Keratinocyte (primary cell): ENCODE data around the gene ALPI.

Experiments used
- CTCF ChIP-seq, 3 experiments: IDR thresholded peaks in 1 of 3; conservative IDR thresholded peaks in 1 of 3; optimal IDR thresholded peaks in 1 of 3; 2 replicates in 2 of 3; 3 replicates in 1 of 3; pipeline versions ENCODE3 to v1.5.1; 2011; ENCODE audit warnings: low read length in 3 of 3, mild to moderate bottlenecking in 3 of 3, moderate library complexity in 2 of 3, control low read depth in 1 of 3, inconsistent platforms in 1 of 3; ENCODE audit not compliant: insufficient read depth in 2 of 3; ENCODE audit errors: extremely low read depth in 1 of 3
- EZH2 ChIP-seq: IDR thresholded peaks from one replicate; pipeline ENCODE4 v1.6.1; 2012; ENCODE audit warnings: inconsistent platforms, mild to moderate bottlenecking, low read length, moderate library complexity

DNA sequence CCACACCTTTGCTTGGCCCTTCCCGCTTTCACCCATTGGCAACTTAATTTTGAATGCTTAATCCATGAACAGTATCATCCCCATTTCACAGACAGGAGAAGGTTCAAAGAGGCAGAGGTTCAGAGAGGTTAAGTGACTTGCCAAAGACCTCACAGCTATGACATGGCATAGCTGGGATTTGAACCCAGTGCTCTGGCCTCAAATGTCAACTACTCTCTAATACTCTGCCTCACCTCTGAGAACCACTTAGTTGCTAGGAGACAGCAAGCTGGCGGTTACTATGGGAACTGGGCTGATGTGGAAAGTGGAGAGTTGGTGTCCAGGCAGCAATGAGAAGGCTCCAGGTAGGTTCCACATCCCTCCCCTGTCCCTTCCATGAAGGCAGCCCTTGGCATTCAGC, 48.5 kb downstream of the ALPI start:
- TF ChIP-seq CTCF (optimal IDR thresholded peaks at IDR 0.05 in 1 of 3, IDR thresholded peaks at IDR 0.05 in 1 of 3, conservative IDR thresholded peaks at IDR 0.05 in 1 of 3; ENCODE audit: extremely low read depth in 1 of 3, insufficient read depth in 2 of 3, low read length in 3 of 3) (no peak), EZH2 (no peak)
